CD14-positive monocyte (primary cell): ENCODE data around the gene SNX30. TPM values are rescaled to one million over a fixed set of nuclear protein-coding genes. Genes with fewer than 3 reads are reported as not detected.

Experiments
- DNase-seq, 3 donors: peaks; one replicate each; pipeline ENCODE4 v3.0.0-alpha.2; 2011 to 2022
- H2AFZ ChIP-seq: 2 replicates; pipeline ENCODE4 v1.6.0; 2012; ENCODE audit warnings: mild to moderate bottlenecking, low read depth, low read length, inconsistent platforms; ENCODE audit not compliant: insufficient read depth, poor library complexity, severe bottlenecking
- H3K27ac ChIP-seq, 2 donors: 1 replicate in 1 of 2; 2 replicates in 1 of 2; pipeline ENCODE4 v1.5.1; 2012 to 2013; ENCODE audit warnings: low read length in 2 of 2, control low read depth in 1 of 2, inconsistent platforms in 1 of 2, low read depth in 1 of 2, mild to moderate bottlenecking in 1 of 2
- H3K27me3 ChIP-seq, 2 donors: one replicate each; pipeline versions ENCODE4 v1.6.0 to v1.6.1; 2011 to 2013; ENCODE audit warnings: low read length in 2 of 2; ENCODE audit not compliant: control insufficient read depth in 2 of 2, insufficient read depth in 2 of 2
- H3K36me3 ChIP-seq, 2 donors: replicated peaks in 1 of 2; 1 replicate in 1 of 2; 2 replicates in 1 of 2; pipeline versions ENCODE4 v1.5.1 to v1.6.1; 2012 to 2013; ENCODE audit warnings: low read length in 2 of 2, control low read depth in 1 of 2, inconsistent platforms in 1 of 2, mild to moderate bottlenecking in 1 of 2; ENCODE audit not compliant: insufficient read depth in 2 of 2, control insufficient read depth in 1 of 2
- H3K4me1 ChIP-seq, 2 donors: 1 replicate in 1 of 2; 2 replicates in 1 of 2; pipeline versions ENCODE4 v1.5.1 to v1.6.1; 2012 to 2013; ENCODE audit warnings: low read length in 2 of 2, control low read depth in 1 of 2, inconsistent platforms in 1 of 2, mild to moderate bottlenecking in 1 of 2, moderate library complexity in 1 of 2; ENCODE audit not compliant: insufficient read depth in 2 of 2, control insufficient read depth in 1 of 2
- H3K4me2 ChIP-seq: replicated peaks from 2 replicates; pipeline ENCODE3; 2012; ENCODE audit warnings: low read length, moderate library complexity, mild to moderate bottlenecking; ENCODE audit not compliant: poor library complexity, severe bottlenecking; ENCODE audit errors: extremely low read depth
- H3K4me3 ChIP-seq, 3 experiments: fragments of 200-600 bp in 1 of 3; sonication (generic) in 1 of 3; replicated peaks in 1 of 3; 1 replicate in 2 of 3; 2 replicates in 1 of 3; pipeline ENCODE4 v1.5.1; 2011 to 2013; ENCODE audit warnings: low read length in 3 of 3, mild to moderate bottlenecking in 3 of 3, control low read depth in 2 of 3, low read depth in 2 of 3, inconsistent platforms in 1 of 3, moderate library complexity in 1 of 3
- H3K79me2 ChIP-seq: 2 replicates; pipeline ENCODE4 v1.6.0; 2012; ENCODE audit warnings: mild to moderate bottlenecking, control low read depth, inconsistent platforms, low read length, moderate library complexity; ENCODE audit not compliant: insufficient read depth
- H3K9ac ChIP-seq: 2 replicates; pipeline ENCODE4 v1.6.0; 2017; ENCODE audit warnings: low read length, mild to moderate bottlenecking; ENCODE audit not compliant: insufficient read depth, poor library complexity, severe bottlenecking
- H3K9me3 ChIP-seq, 2 donors: replicated peaks in 1 of 2; 1 replicate in 1 of 2; 2 replicates in 1 of 2; pipeline versions ENCODE4 v1.5.1 to v1.6.1; 2012 to 2013; ENCODE audit warnings: low read length in 2 of 2, control low read depth in 1 of 2; ENCODE audit not compliant: control insufficient read depth in 1 of 2, insufficient read depth in 1 of 2
- H4K20me1 ChIP-seq: 2 replicates; pipeline ENCODE4 v1.6.0; 2012; ENCODE audit warnings: mild to moderate bottlenecking, low read length, control low read depth, moderate library complexity; ENCODE audit not compliant: insufficient read depth
- H3K27ac Mint-ChIP-seq, 7 donors: one replicate each; pipeline ENCODE4 v1.8.0; 2020; ENCODE audit warnings: mild to moderate bottlenecking in 7 of 7, mixed read lengths in 7 of 7, moderate library complexity in 6 of 7, inconsistent platforms in 2 of 7
- H3K27me3 Mint-ChIP-seq, 3 donors: one replicate each; pipeline ENCODE4 v1.8.0; 2021 to 2022; ENCODE audit warnings: low read depth in 3 of 3, mild to moderate bottlenecking in 3 of 3, mixed read lengths in 3 of 3, moderate library complexity in 3 of 3, inconsistent platforms in 1 of 3
- H3K36me3 Mint-ChIP-seq, 2 donors: one replicate each; pipeline ENCODE4 v1.8.0; 2020; ENCODE audit warnings: mixed read lengths in 2 of 2, inconsistent platforms in 1 of 2, mild to moderate bottlenecking in 1 of 2
- H3K4me1 Mint-ChIP-seq: one replicate; pipeline ENCODE4 v1.8.0; 2020; ENCODE audit warnings: mild to moderate bottlenecking, mixed read lengths
- H3K4me3 Mint-ChIP-seq, 2 donors: one replicate each; pipeline ENCODE4 v1.8.0; 2020; ENCODE audit warnings: mild to moderate bottlenecking in 2 of 2, mixed read lengths in 2 of 2, moderate library complexity in 1 of 2
- H3K9me3 Mint-ChIP-seq, 7 donors: one replicate each; pipeline ENCODE4 v1.8.0; 2020 to 2022; ENCODE audit warnings: mixed read lengths in 7 of 7, mild to moderate bottlenecking in 6 of 7, moderate library complexity in 6 of 7, inconsistent platforms in 2 of 7
- WGBS: methylation state at CpG from one replicate; pipeline ENCODE4 v1.1.5; 2013; ENCODE audit warnings: missing lambda C conversion rate; ENCODE audit not compliant: insufficient coverage; 5-methylcytosine and 5-hydroxymethylcytosine counted together
- intact Hi-C, 2 donors: fragments of 100-400 bp; cut with micrococcal nuclease; formaldehyde crosslinking; loops; one replicate each; pipeline versions ENCODE4 v1.15.0 to v1.15.1; 2023
- polyA plus RNA-seq, 3 donors: library from polyadenylated mRNA; depleted of rRNA in 1 of 3; unstranded in 2 of 3; stranded (reverse) in 1 of 3; fragments of 300-500 nt in 2 of 3; fragments of >200 nt in 1 of 3; fragmentation: Illumina TruSeq in 2 of 3; gene quantifications; 1 replicate in 2 of 3; 2 replicates in 1 of 3; pipeline ENCODE4 v1.2.3, GENCODE V29; 2012 to 2021
- TF ChIP-seq, protein P1 (sequence below): fragments of 200-600 bp; IDR thresholded peaks from one replicate; pipeline ENCODE4 v1.8.0; 2022; ENCODE audit warnings: antibody characterized with exemption, mild to moderate bottlenecking

Gene SNX30
- polyA plus RNA-seq, 3 donors, result 10.3 to 31.3 (median 10.4) TPM

DNA sequence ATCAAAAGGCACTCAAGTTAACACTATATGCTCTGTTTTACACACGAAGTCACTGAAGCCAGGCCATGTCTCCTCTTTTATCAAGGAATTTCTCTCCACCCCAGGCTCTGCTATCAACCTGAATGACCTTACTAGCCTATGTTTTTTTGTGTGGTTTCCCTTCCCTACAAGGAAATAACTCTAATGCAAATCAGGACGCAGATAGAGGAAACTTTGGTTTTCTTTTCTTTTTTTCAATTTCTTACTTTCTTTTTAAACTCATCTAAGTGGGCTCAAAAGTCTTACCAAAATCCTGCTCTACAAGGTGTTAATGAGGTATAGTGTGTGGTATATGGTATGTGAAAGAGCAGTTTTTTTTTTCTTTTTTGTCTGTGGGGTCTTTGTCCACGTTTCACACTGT, 145.6 kb downstream of the SNX30 start:
- H3K27ac ChIP-seq, result peak overlapping the region in 1 of 2 donors; percentile 96
- H3K9me3 Mint-ChIP-seq, result peaks cover 0 to 7% (median 0%) of the 10 kb centered on the region in 7 donors
- H2AFZ ChIP-seq, result no peak overlapping the region
- H3K27me3 ChIP-seq, result no peaks in the 10 kb centered on the region
- peaks cover 8% of the 10 kb centered on the region for H3K79me2 ChIP-seq
- H3K36me3 ChIP-seq, result no peaks in the 10 kb centered on the region
- peaks cover 7% of the 10 kb centered on the region in 2 donors for H3K36me3 Mint-ChIP-seq
- H3K4me1 Mint-ChIP-seq, result peaks cover 91% of the 10 kb centered on the region
- H3K27ac Mint-ChIP-seq, result peak overlapping the region; percentile 74 to 100 (median 86)
- peaks cover 86 to 97% of the 10 kb centered on the region in 2 donors for H3K4me1 ChIP-seq
- DNase-seq, result peak in 1 of 3 donors; percentile 18
- no peaks in the 10 kb centered on the region for H4K20me1 ChIP-seq
- WGBS, result 53% methylated on average over 2 of the region's 3 CpGs
- H3K4me3 ChIP-seq, result peak overlapping the region in 1 of 3 experiments; percentile 46
- peak overlapping the region; percentile 51 for H3K4me2 ChIP-seq
- H3K4me3 Mint-ChIP-seq, result peak overlapping the region in 1 of 2 donors; percentile 70
- no peaks in the 10 kb centered on the region for H3K9me3 ChIP-seq
- intact Hi-C loops, result loop anchor here (5.0 to 10.0 kb wide), 2 partner anchors 34 to 181 kb away; partner anchors contain the start of gene INIP (in 1 of the 2)
- H3K27me3 Mint-ChIP-seq, result no peaks in the 10 kb centered on the region
- H3K9ac ChIP-seq, result no peak overlapping the region
- TF ChIP-seq, protein P1, sequence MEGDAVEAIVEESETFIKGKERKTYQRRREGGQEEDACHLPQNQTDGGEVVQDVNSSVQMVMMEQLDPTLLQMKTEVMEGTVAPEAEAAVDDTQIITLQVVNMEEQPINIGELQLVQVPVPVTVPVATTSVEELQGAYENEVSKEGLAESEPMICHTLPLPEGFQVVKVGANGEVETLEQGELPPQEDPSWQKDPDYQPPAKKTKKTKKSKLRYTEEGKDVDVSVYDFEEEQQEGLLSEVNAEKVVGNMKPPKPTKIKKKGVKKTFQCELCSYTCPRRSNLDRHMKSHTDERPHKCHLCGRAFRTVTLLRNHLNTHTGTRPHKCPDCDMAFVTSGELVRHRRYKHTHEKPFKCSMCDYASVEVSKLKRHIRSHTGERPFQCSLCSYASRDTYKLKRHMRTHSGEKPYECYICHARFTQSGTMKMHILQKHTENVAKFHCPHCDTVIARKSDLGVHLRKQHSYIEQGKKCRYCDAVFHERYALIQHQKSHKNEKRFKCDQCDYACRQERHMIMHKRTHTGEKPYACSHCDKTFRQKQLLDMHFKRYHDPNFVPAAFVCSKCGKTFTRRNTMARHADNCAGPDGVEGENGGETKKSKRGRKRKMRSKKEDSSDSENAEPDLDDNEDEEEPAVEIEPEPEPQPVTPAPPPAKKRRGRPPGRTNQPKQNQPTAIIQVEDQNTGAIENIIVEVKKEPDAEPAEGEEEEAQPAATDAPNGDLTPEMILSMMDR, result no peak

DNA sequence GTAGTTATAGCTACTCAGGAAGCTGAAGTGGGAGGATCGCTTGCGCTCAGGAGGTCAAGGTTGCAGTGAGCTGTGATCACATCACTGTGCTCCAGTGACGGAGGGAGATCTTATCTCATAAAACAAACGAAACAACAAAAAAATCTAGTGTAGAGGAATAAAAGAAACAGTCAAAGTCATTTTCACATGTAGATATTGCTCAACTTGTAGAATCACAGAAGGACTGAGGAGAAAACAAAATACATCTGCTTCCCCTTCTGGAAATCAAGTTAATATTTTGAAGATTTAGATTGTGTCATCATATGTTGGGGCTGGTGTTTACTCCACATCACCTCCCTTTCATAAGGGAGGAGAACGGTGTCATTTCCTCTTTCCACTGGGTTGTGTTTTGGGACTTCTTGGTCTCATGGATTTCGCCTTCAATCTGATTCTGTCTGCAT, 148.3 kb downstream of the SNX30 start:
- peak overlapping the region; percentile 80 to 87 for H3K27ac ChIP-seq
- H4K20me1 ChIP-seq, result no peaks in the 10 kb centered on the region
- Mint-ChIP-seq H3K4me1 (peaks cover 76% of the 10 kb centered on the region), H3K27me3 (no peaks in the 10 kb centered on the region), H3K36me3 (peaks cover 0 to 3% of the 10 kb centered on the region in 2 donors), H3K27ac (peak overlapping the region; percentile 92 to 98 (median 96)), H3K9me3 (peaks cover 0 to 7% (median 0%) of the 10 kb centered on the region in 7 donors), H3K4me3 (peak overlapping the region; percentile 53 to 78)
- H3K9me3 ChIP-seq, result no peaks in the 10 kb centered on the region
- H3K36me3 ChIP-seq, result no peaks in the 10 kb centered on the region
- DNase-seq, result peak; percentile 67 to 85 (median 78)
- peak overlapping the region in 1 of 3 experiments; percentile 48 for H3K4me3 ChIP-seq
- no peak overlapping the region for H2AFZ ChIP-seq
- H3K27me3 ChIP-seq, result no peaks in the 10 kb centered on the region
- no peaks in the 10 kb centered on the region for H3K79me2 ChIP-seq
- H3K4me2 ChIP-seq, result peak overlapping the region; percentile 47
- TF ChIP-seq, protein P1, result no peak
- peak overlapping the region; percentile 23 for H3K9ac ChIP-seq
- no CpG with 5 or more reads among the region's 6 CpGs for WGBS
- intact Hi-C loops, result loop anchor here (5.0 to 10.0 kb wide), 2 partner anchors 37 to 184 kb away; partner anchors contain the start of gene INIP (in 1 of the 2)
- H3K4me1 ChIP-seq, result peaks cover 65 to 79% of the 10 kb centered on the region in 2 donors
